Tibial nerve (tissue), 3 donors: Measurements from ENCODE around the gene SHROOM1.

Experiments
- CTCF ChIP-seq, 5 experiments: fragments of 200-600 bp in 3 of 5; fragments of 450-650 bp in 2 of 5; sonication (generic) in 3 of 5; IDR thresholded peaks; one replicate each; pipeline ENCODE4 v1.5.1; 2016 to 2019; ENCODE audit warnings: antibody characterized with exemption in 5 of 5, mild to moderate bottlenecking in 3 of 5, moderate library complexity in 2 of 5
- POLR2A ChIP-seq, 2 donors: fragments of 450-650 bp; IDR thresholded peaks; one replicate each; pipeline ENCODE4 v1.6.1; 2017; ENCODE audit warnings: antibody characterized with exemption in 2 of 2, mild to moderate bottlenecking in 2 of 2, moderate library complexity in 2 of 2

- TF ChIP-seq POLR2A (IDR thresholded peaks at IDR 0.05) = no peak
- TF ChIP-seq CTCF (IDR thresholded peaks at IDR 0.05) = no peak
Observed at GRCh38 chr5:132839426-132840301, 9.2 kb upstream of the SHROOM1 start.
